Vagina (tissue), 2 donors: ENCODE measurements around the gene STAT4. TPM values are rescaled to one million over a fixed set of nuclear protein-coding genes. Genes with fewer than 3 reads are reported as not detected.
"Not testable (repeated sequence)": the region's sequence is repeated elsewhere in the genome, so short reads cannot be mapped to it uniquely, and the experiment has no call there.

Experiments used
- DNase-seq, 2 donors: peaks; one replicate each; pipeline ENCODE4 v3.0.0-alpha.2; 2017; ENCODE audit errors: extremely low spot score in 2 of 2
- H3K27ac ChIP-seq: fragments of 200-600 bp; sonication (generic); one replicate; pipeline ENCODE4 v1.5.1; 2019
- H3K27me3 ChIP-seq: fragments of 200-600 bp; sonication (generic); one replicate; pipeline ENCODE4 v1.5.1; 2019
- H3K36me3 ChIP-seq, 2 donors: fragments of 200-600 bp; sonication (generic); one replicate each; pipeline ENCODE4 v1.5.1; 2017 to 2019
- H3K4me1 ChIP-seq: fragments of 200-600 bp; sonication (generic); one replicate; pipeline ENCODE4 v1.5.1; 2019
- H3K4me3 ChIP-seq, 2 donors: fragments of 200-600 bp; sonication (generic); 1 replicate in 1 of 2; 2 replicates in 1 of 2; pipeline ENCODE4 v1.5.1; 2016 to 2019
- H3K9me3 ChIP-seq: fragments of 200-600 bp; sonication (generic); one replicate; pipeline ENCODE4 v1.5.1; 2019
- POLR2A ChIP-seq, 2 donors: fragments of 450-650 bp; IDR thresholded peaks; one replicate each; pipeline ENCODE4 v1.6.1; 2017; ENCODE audit warnings: antibody characterized with exemption in 2 of 2, mild to moderate bottlenecking in 2 of 2, moderate library complexity in 2 of 2
- POLR2AphosphoS5 ChIP-seq, 2 donors: sonication (generic); formaldehyde crosslinking; IDR thresholded peaks; one replicate each; pipeline ENCODE4 v1.9.0; 2017; ENCODE audit warnings: antibody characterized with exemption in 2 of 2, mild to moderate bottlenecking in 2 of 2, low read depth in 1 of 2; ENCODE audit not compliant: insufficient read depth in 1 of 2
- intact Hi-C: fragments of 100-400 bp; cut with DNase I; formaldehyde crosslinking; loops from one replicate; pipeline ENCODE4 v1.15.1; 2023
- total RNA-seq: library from RNA; depleted of rRNA; stranded (reverse); fragments of >200 nt; gene quantifications from one replicate; pipeline ENCODE4 v1.2.3, GENCODE V29; 2016
- TF ChIP-seq, protein P1 (sequence below), 3 experiments: fragments of 450-650 bp in 2 of 3; fragments of 200-600 bp in 1 of 3; sonication (generic) in 1 of 3; IDR thresholded peaks; one replicate each; pipeline ENCODE4 v1.5.1; 2017 to 2019; ENCODE audit warnings: antibody characterized with exemption in 3 of 3, mild to moderate bottlenecking in 2 of 3, moderate library complexity in 2 of 3

STAT4 gene
- total RNA-seq, 1 donor from 2014 or later: 9.1 TPM

DNA sequence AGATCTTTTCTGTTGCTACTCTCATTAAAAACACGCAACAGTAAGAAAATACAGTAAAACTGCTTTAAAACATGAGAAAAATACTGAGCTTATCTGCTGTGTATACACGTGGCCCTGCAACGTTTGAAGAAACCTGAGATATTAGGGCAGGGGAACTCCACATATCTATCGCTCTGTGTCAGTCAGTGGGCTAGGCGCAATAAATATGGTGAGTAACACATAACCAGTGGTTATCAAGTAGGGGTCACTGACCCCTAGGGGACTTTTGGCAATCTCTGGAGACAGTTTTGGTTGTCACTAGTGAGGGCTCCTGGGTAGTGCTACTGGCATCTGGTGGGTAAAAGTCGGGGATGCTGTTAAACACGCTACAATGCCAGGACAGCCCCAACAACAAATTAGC lies 151.7 kb downstream of the STAT4 start:
- Histone ChIP-seq H3K27me3 (no peaks in the 10 kb centered on the region), H3K4me1 (no peaks in the 10 kb centered on the region), H3K4me3 (no peak overlapping the region), H3K36me3 (peaks cover 7 to 93% of the 10 kb centered on the region in 2 donors), H3K9me3 (no peaks in the 10 kb centered on the region), H3K27ac (no peak overlapping the region)
- intact Hi-C loops: no loop called here
- TF ChIP-seq POLR2A (IDR thresholded peaks at IDR 0.05): no peak
- no peak for TF ChIP-seq POLR2AphosphoS5 (IDR thresholded peaks at IDR 0.05; ENCODE audit: insufficient read depth in 1 of 2, low read depth in 1 of 2)
- TF ChIP-seq, protein P1, sequence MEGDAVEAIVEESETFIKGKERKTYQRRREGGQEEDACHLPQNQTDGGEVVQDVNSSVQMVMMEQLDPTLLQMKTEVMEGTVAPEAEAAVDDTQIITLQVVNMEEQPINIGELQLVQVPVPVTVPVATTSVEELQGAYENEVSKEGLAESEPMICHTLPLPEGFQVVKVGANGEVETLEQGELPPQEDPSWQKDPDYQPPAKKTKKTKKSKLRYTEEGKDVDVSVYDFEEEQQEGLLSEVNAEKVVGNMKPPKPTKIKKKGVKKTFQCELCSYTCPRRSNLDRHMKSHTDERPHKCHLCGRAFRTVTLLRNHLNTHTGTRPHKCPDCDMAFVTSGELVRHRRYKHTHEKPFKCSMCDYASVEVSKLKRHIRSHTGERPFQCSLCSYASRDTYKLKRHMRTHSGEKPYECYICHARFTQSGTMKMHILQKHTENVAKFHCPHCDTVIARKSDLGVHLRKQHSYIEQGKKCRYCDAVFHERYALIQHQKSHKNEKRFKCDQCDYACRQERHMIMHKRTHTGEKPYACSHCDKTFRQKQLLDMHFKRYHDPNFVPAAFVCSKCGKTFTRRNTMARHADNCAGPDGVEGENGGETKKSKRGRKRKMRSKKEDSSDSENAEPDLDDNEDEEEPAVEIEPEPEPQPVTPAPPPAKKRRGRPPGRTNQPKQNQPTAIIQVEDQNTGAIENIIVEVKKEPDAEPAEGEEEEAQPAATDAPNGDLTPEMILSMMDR (IDR thresholded peaks at IDR 0.05): no peak
- no peak for DNase-seq

DNA sequence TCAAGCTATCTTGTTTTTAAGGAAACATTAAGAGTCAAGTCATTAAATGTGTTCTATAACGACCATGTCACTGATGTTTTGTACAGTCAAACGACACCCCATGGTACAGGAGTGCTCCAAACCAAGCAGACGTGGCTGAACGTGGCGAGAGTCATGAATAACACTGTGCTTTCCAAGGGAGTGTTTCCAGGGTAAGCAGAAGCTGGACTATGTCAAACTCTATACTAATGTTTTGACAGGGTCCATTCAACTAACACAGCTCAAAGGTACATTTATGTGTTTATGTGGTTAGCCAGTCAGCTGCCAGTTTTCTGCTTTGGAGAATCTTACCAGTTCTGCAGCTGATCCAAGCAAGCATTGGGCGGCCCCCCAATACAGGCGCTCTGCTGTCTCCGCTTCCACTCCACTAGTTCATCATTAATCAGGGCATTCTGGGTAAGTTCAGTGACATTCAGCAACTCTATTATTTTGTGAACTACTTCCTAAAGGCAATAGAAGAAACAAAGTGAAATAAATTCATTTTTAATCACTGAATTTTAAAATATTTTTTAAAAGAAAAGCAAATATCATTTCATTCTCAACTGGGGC lies 153.2 kb downstream of the STAT4 start:
- intact Hi-C loops: no loop called here
- H3K36me3 ChIP-seq: peaks cover 0 to 93% of the 10 kb centered on the region in 2 donors
- no peaks in the 10 kb centered on the region for H3K27me3 ChIP-seq
- no peaks in the 10 kb centered on the region for H3K9me3 ChIP-seq
- H3K4me1 ChIP-seq: no peaks in the 10 kb centered on the region
- no peak overlapping the region for H3K4me3 ChIP-seq
- no peak for DNase-seq
- TF ChIP-seq POLR2A (IDR thresholded peaks at IDR 0.05): no peak
- TF ChIP-seq, protein P1 (IDR thresholded peaks at IDR 0.05): no peak
- H3K27ac ChIP-seq: no peak overlapping the region

DNA sequence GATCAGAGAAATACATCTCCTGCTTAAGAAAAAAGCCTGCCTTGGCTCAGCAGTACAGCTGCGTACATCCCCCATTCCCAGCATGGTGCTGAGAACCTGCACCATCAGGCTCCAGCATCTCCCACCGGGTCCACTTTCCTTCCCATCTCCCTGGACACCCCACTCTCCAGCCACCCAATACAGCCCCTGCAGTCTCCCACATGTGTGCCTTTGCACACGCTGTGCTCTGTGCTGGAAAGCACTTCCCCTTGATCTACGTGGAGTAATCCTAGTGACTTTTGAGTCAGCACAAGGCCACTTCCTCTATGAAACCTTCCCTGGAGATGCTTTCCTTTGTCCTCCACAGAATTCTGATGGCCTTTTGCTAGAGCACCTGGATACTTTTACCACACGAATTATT lies 153.8 kb downstream of the STAT4 start:
- Histone ChIP-seq H3K4me3 (no peak overlapping the region), H3K27ac (no peak overlapping the region), H3K4me1 (no peaks in the 10 kb centered on the region), H3K27me3 (no peaks in the 10 kb centered on the region), H3K9me3 (no peaks in the 10 kb centered on the region), H3K36me3 (peaks cover 0 to 95% of the 10 kb centered on the region in 2 donors)
- intact Hi-C loops: no loop called here
- no peak for TF ChIP-seq POLR2AphosphoS5 (IDR thresholded peaks at IDR 0.05; ENCODE audit: insufficient read depth in 1 of 2, low read depth in 1 of 2)
- TF ChIP-seq POLR2A (IDR thresholded peaks at IDR 0.05): no peak
- TF ChIP-seq, protein P1 (IDR thresholded peaks at IDR 0.05): no peak
- DNase-seq: no peak

DNA sequence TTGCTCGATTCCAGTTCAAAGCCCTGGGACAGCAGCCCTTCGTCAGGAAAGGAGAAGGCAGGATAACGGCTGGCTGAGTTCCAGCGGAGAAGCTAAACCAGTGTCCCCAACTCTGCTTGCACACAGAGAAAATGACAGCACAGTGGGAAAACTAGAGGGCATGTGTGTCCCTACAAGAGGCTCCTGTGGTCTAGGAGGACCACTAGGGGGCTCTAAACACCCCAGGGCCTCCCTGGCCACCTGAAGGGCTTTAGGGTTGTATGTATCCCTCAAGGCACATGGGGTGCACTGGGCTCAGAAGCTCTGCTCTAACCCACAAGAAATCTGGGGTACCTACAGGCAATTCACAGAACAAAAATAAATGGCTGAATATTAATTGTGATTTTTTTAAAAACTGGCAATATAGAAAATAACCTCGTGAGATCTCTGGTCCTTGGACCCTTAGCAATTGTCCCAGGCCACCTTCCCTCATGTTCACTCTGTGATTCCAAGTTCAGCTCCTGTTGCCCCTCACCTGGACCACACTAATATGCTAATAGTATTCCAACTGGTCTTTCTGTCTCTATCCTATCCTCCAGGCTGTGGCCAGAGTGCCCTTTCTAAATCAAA lies 154.4 kb downstream of the STAT4 start:
- no peaks in the 10 kb centered on the region for H3K4me1 ChIP-seq
- intact Hi-C loops: no loop called here
- DNase-seq: no peak
- H3K36me3 ChIP-seq: peaks cover 0 to 90% of the 10 kb centered on the region in 2 donors
- H3K27me3 ChIP-seq: no peaks in the 10 kb centered on the region
- no peak overlapping the region for H3K4me3 ChIP-seq
- H3K9me3 ChIP-seq: no peaks in the 10 kb centered on the region
- TF ChIP-seq, protein P1 (IDR thresholded peaks at IDR 0.05): peak in 1 of 3 experiments; percentile 19
- TF ChIP-seq POLR2A (IDR thresholded peaks at IDR 0.05): no peak
- no peak for TF ChIP-seq POLR2AphosphoS5 (IDR thresholded peaks at IDR 0.05; ENCODE audit: insufficient read depth in 1 of 2, low read depth in 1 of 2)
- no peak overlapping the region for H3K27ac ChIP-seq

DNA sequence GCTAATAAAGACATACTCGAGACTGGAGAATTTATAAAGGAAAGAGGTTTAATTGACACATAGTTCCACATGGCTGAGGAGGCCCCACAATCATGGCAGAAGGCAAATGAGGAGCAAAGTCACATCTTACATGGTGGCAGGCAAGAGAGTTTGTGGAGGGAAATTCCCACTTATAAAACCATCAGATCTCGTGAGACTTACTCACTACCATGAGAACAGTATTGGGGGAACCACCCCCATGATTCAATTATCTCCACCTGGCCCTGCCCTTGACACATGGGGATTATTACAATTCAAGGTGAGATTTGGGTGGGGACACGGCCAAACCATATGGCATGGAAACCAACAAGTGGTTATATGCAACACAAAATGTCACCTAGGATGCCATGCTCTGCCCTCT lies 155.5 kb downstream of the STAT4 start:
- H3K4me3 ChIP-seq, intact Hi-C loops, H3K9me3 ChIP-seq, H3K27ac ChIP-seq, DNase-seq, H3K27me3 ChIP-seq, H3K4me1 ChIP-seq: not testable (repeated sequence)
- H3K36me3 ChIP-seq: peaks cover 0 to 92% of the 10 kb centered on the region in 2 donors
